SJCRH30 (cell line): ENCODE results near the gene SLCO3A1. TPM values are rescaled to one million over a fixed set of nuclear protein-coding genes. Genes with fewer than 3 reads are reported as not detected.

Source experiments
- DNase-seq, 2 experiments: peaks; one replicate each; pipeline ENCODE4 v3.0.0-alpha.2; 2015 to 2020
- H3K27ac ChIP-seq: fragments of 250-450 bp; sonication (Bioruptor Pico); 2 replicates; pipeline ENCODE4 v1.5.1; 2020; ENCODE audit warnings: mild to moderate bottlenecking, moderate library complexity
- H3K27me3 ChIP-seq: fragments of 250-450 bp; sonication (Bioruptor Pico); 2 replicates; pipeline ENCODE4 v1.5.1; 2020; ENCODE audit warnings: mild to moderate bottlenecking, moderate library complexity
- H3K36me3 ChIP-seq: fragments of 250-450 bp; sonication (Bioruptor Pico); 2 replicates; pipeline ENCODE4 v1.5.1; 2020; ENCODE audit warnings: mild to moderate bottlenecking, moderate library complexity
- H3K4me1 ChIP-seq: fragments of 250-450 bp; sonication (Bioruptor Pico); 2 replicates; pipeline ENCODE4 v1.5.1; 2020; ENCODE audit warnings: mild to moderate bottlenecking, moderate library complexity
- H3K4me3 ChIP-seq: fragments of 250-450 bp; sonication (Bioruptor Pico); 2 replicates; pipeline ENCODE4 v1.5.1; 2020; ENCODE audit warnings: mild to moderate bottlenecking, moderate library complexity
- H3K9me3 ChIP-seq: fragments of 250-450 bp; sonication (Bioruptor Pico); replicated peaks from 2 replicates; pipeline ENCODE4 v1.5.1; 2020; ENCODE audit warnings: mild to moderate bottlenecking, moderate library complexity
- total RNA-seq: library from RNA; depleted of rRNA; stranded (reverse); fragments of >200 nt; shearing (Covaris generic); gene quantifications from 2 replicates; pipeline ENCODE4 v1.2.3, GENCODE V29; 2014

Gene SLCO3A1
- total RNA-seq, 1 experiment from 2014 or later = 4.3 TPM

GRCh38 chr15:91896341-91897055 lies 43.0 kb downstream of the SLCO3A1 start:
- no peaks in the 10 kb centered on the region for H3K27me3 ChIP-seq
- H3K27ac ChIP-seq = no peak overlapping the region
- no peaks in the 10 kb centered on the region for H3K36me3 ChIP-seq
- H3K9me3 ChIP-seq = no peaks in the 10 kb centered on the region
- H3K4me1 ChIP-seq = peaks cover 4% of the 10 kb centered on the region; the same call in 1 of the 2 replicates
- H3K4me3 ChIP-seq = no peak overlapping the region
- no peak for DNase-seq

GRCh38 chr15:91897585-91898372 lies 44.3 kb downstream of the SLCO3A1 start:
- Histone ChIP-seq H3K27ac (no peak overlapping the region), H3K36me3 (no peaks in the 10 kb centered on the region), H3K27me3 (no peaks in the 10 kb centered on the region), H3K4me1 (peaks cover 4% of the 10 kb centered on the region; the same call in 1 of the 2 replicates), H3K4me3 (no peak overlapping the region), H3K9me3 (no peaks in the 10 kb centered on the region)
- peak; percentile 20 to 59 for DNase-seq

- Histone ChIP-seq H3K27ac (no peak overlapping the region), H3K9me3 (no peaks in the 10 kb centered on the region), H3K4me3 (no peak overlapping the region), H3K4me1 (peaks cover 4% of the 10 kb centered on the region; the same call in 1 of the 2 replicates), H3K36me3 (no peaks in the 10 kb centered on the region), H3K27me3 (no peaks in the 10 kb centered on the region)
- no peak for DNase-seq
Measured at GRCh38 chr15:91898843-91899242, 45.3 kb downstream of the SLCO3A1 start.

GRCh38 chr15:91904942-91905341 lies 51.4 kb downstream of the SLCO3A1 start:
- no peak for DNase-seq
- H3K36me3 ChIP-seq = no peaks in the 10 kb centered on the region
- no peaks in the 10 kb centered on the region for H3K9me3 ChIP-seq

GRCh38 chr15:91908391-91908790 lies 54.9 kb downstream of the SLCO3A1 start:
- Histone ChIP-seq H3K36me3 (no peaks in the 10 kb centered on the region), H3K27me3 (no peaks in the 10 kb centered on the region), H3K9me3 (no peaks in the 10 kb centered on the region), H3K4me1 (no peaks in the 10 kb centered on the region), H3K27ac (no peak overlapping the region), H3K4me3 (no peak overlapping the region)
- no peak for DNase-seq

More at GRCh38 chr15:91904942-91905341, 51.4 kb downstream of the SLCO3A1 start:
- no peaks in the 10 kb centered on the region for H3K4me1 ChIP-seq
- H3K27me3 ChIP-seq = no peaks in the 10 kb centered on the region
- H3K4me3 ChIP-seq = no peak overlapping the region
- H3K27ac ChIP-seq = no peak overlapping the region

GRCh38 chr15:91909111-91909510 lies 55.6 kb downstream of the SLCO3A1 start:
- H3K4me1 ChIP-seq = no peaks in the 10 kb centered on the region; the same call in 1 of the 2 replicates
- DNase-seq = no peak
- no peaks in the 10 kb centered on the region for H3K36me3 ChIP-seq
- no peak overlapping the region for H3K4me3 ChIP-seq
- no peaks in the 10 kb centered on the region for H3K9me3 ChIP-seq
- no peak overlapping the region for H3K27ac ChIP-seq
- H3K27me3 ChIP-seq = no peaks in the 10 kb centered on the region

- H3K36me3 ChIP-seq = no peaks in the 10 kb centered on the region
Measured at GRCh38 chr15:91909574-91909973, 56.1 kb downstream of the SLCO3A1 start.

GRCh38 chr15:91911844-91912243 lies 58.3 kb downstream of the SLCO3A1 start:
- no peaks in the 10 kb centered on the region; the same call in 1 of the 2 replicates for H3K4me1 ChIP-seq
- no peaks in the 10 kb centered on the region for H3K27me3 ChIP-seq
- H3K36me3 ChIP-seq = no peaks in the 10 kb centered on the region
- no peak overlapping the region for H3K27ac ChIP-seq
- no peak for DNase-seq
- H3K9me3 ChIP-seq = no peaks in the 10 kb centered on the region
- H3K4me3 ChIP-seq = no peak overlapping the region

More at GRCh38 chr15:91909574-91909973, 56.1 kb downstream of the SLCO3A1 start:
- H3K9me3 ChIP-seq = no peaks in the 10 kb centered on the region
- no peak overlapping the region for H3K4me3 ChIP-seq
- no peak for DNase-seq
- H3K27ac ChIP-seq = no peak overlapping the region
- no peaks in the 10 kb centered on the region for H3K27me3 ChIP-seq
- no peaks in the 10 kb centered on the region; the same call in 1 of the 2 replicates for H3K4me1 ChIP-seq

GRCh38 chr15:91912336-91912735 lies 58.8 kb downstream of the SLCO3A1 start:
- Histone ChIP-seq H3K4me1 (no peaks in the 10 kb centered on the region; the same call in 1 of the 2 replicates), H3K4me3 (no peak overlapping the region), H3K36me3 (no peaks in the 10 kb centered on the region), H3K27ac (no peak overlapping the region), H3K27me3 (no peaks in the 10 kb centered on the region), H3K9me3 (no peaks in the 10 kb centered on the region)
- no peak for DNase-seq

GRCh38 chr15:91913560-91913959 lies 60.1 kb downstream of the SLCO3A1 start:
- DNase-seq = no peak
- Histone ChIP-seq H3K4me1 (no peaks in the 10 kb centered on the region; the same call in 1 of the 2 replicates), H3K9me3 (no peaks in the 10 kb centered on the region), H3K27me3 (no peaks in the 10 kb centered on the region), H3K4me3 (no peak overlapping the region), H3K36me3 (no peaks in the 10 kb centered on the region), H3K27ac (no peak overlapping the region)

GRCh38 chr15:91915576-91915975 lies 62.1 kb downstream of the SLCO3A1 start:
- Histone ChIP-seq H3K27me3 (no peaks in the 10 kb centered on the region), H3K4me1 (no peaks in the 10 kb centered on the region; the same call in 1 of the 2 replicates), H3K9me3 (no peaks in the 10 kb centered on the region), H3K36me3 (no peaks in the 10 kb centered on the region), H3K4me3 (no peak overlapping the region), H3K27ac (no peak overlapping the region)
- DNase-seq = no peak

- Histone ChIP-seq H3K4me3 (no peak overlapping the region), H3K27me3 (no peaks in the 10 kb centered on the region), H3K9me3 (no peaks in the 10 kb centered on the region), H3K27ac (no peak overlapping the region), H3K36me3 (no peaks in the 10 kb centered on the region), H3K4me1 (no peaks in the 10 kb centered on the region; the same call in 1 of the 2 replicates)
- no peak for DNase-seq
Measured at GRCh38 chr15:91916051-91916450, 62.5 kb downstream of the SLCO3A1 start.

- no peaks in the 10 kb centered on the region; the same call in 1 of the 2 replicates for H3K4me1 ChIP-seq
- no peak for DNase-seq
- H3K27me3 ChIP-seq = no peaks in the 10 kb centered on the region
- no peaks in the 10 kb centered on the region for H3K9me3 ChIP-seq
- no peak overlapping the region for H3K4me3 ChIP-seq
- H3K36me3 ChIP-seq = no peaks in the 10 kb centered on the region
- no peak overlapping the region for H3K27ac ChIP-seq
Measured at GRCh38 chr15:91917686-91918360, 64.3 kb downstream of the SLCO3A1 start.

- Histone ChIP-seq H3K27me3 (no peaks in the 10 kb centered on the region), H3K4me1 (no peaks in the 10 kb centered on the region; the same call in 1 of the 2 replicates), H3K27ac (no peak overlapping the region), H3K36me3 (no peaks in the 10 kb centered on the region), H3K4me3 (no peak overlapping the region), H3K9me3 (no peaks in the 10 kb centered on the region)
- no peak for DNase-seq
Measured at GRCh38 chr15:91919014-91919534, 65.6 kb downstream of the SLCO3A1 start.
